GM12874 (cell line): ENCODE results near the gene FTSJ3.

ENCODE experiments used
- CTCF ChIP-seq: IDR thresholded peaks from 2 replicates; pipeline ENCODE4 v1.5.1; 2011; ENCODE audit warnings: low read depth, mild to moderate bottlenecking, control low read depth, low read length, moderate library complexity; ENCODE audit not compliant: insufficient read depth

The FTSJ3 gene

GRCh38 chr17:63817736-63818385, 9.6 kb downstream of the FTSJ3 start:
- TF ChIP-seq CTCF, result no peak

- TF ChIP-seq CTCF, result no peak
Measured at GRCh38 chr17:63816669-63817068, 10.8 kb downstream of the FTSJ3 start.

- TF ChIP-seq CTCF, result no peak
Measured at GRCh38 chr17:63816123-63816522, 11.3 kb downstream of the FTSJ3 start.

- no peak for TF ChIP-seq CTCF
Measured at GRCh38 chr17:63809970-63810369, 17.5 kb downstream of the FTSJ3 start.

- no peak for TF ChIP-seq CTCF
Measured at GRCh38 chr17:63805591-63805990, 21.9 kb downstream of the FTSJ3 start.

- no peak for TF ChIP-seq CTCF
Measured at GRCh38 chr17:63804328-63804727, 23.1 kb downstream of the FTSJ3 start.

- no peak for TF ChIP-seq CTCF
Measured at GRCh38 chr17:63800783-63801182, 26.7 kb downstream of the FTSJ3 start.
